HG02943 (cell line): ENCODE results near the gene ELOA2.
"Not testable (repeated sequence)": the region's sequence is repeated elsewhere in the genome, so short reads cannot be mapped to it uniquely, and the experiment has no call there.

Source experiments
- ATAC-seq: cut with Tn5 transposase; IDR thresholded peaks from one replicate; pipeline ENCODE4 v1.9.1; 2021; ENCODE audit warnings: mild to moderate bottlenecking, low read depth, moderate library complexity; ENCODE audit not compliant: unreplicated experiment

Gene ELOA2, protein sequence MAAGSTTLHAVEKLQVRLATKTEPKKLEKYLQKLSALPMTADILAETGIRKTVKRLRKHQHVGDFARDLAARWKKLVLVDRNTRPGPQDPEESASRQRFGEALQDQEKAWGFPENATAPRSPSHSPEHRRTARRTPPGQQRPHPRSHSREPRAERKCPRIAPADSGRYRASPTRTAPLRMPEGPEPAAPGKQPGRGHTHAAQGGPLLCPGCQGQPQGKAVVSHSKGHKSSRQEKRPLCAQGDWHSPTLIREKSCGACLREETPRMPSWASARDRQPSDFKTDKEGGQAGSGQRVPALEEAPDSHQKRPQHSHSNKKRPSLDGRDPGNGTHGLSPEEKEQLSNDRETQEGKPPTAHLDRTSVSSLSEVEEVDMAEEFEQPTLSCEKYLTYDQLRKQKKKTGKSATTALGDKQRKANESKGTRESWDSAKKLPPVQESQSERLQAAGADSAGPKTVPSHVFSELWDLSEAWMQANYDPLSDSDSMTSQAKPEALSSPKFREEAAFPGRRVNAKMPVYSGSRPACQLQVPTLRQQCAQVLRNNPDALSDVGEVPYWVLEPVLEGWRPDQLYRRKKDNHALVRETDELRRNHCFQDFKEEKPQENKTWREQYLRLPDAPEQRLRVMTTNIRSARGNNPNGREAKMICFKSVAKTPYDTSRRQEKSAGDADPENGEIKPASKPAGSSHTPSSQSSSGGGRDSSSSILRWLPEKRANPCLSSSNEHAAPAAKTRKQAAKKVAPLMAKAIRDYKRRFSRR

DNA sequence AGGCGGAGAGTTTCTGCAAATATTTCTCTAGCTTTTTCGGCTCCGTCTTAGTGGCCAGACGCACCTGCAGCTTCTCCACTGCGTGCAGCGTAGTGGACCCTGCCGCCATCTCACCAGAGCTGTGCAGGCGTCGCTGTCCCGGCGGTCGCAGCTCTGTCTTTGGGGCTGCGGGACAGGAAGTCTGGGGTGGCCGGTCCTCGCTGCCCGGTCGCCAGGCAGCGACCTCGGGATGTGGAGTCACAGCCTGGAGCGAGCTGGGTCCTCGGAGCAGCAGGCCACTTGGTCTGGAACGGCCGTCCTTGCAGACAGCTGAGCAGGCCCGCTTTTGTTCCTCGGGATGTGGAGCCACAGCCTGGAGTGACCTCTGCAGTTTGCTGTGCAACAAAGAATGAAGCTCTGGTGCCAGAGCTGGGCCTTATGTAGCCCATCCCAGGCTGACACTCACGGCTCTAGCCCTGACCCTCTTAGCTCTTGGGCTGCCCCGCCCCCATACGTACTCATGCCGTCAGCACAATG lies at the start of gene ELOA2:
ELOA2 (minus strand) TSS at position 466 of the 516 bp plus-strand sequence; CDS start at position 109, 357 bp downstream.
- no peak for ATAC-seq

DNA sequence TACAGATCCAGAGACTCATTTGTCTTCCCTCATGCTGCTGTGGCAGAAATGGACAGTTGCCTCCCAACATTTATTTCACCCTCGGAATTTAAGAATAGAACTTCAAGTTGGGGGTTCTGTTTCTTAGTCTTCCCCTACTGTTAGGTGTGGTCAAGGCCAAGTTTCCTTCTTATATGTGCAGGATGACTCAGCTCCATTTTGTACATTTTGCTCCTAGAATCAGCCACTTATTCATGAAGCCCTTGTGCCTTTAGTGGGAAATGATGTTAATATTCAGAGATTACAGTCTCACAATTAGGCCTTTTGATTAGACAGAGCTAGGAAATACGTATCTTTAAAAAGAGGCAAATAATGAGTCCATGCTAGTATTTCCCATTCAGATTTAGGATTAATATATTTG lies 46.2 kb upstream of the ELOA2 start:
- no peak for ATAC-seq

DNA sequence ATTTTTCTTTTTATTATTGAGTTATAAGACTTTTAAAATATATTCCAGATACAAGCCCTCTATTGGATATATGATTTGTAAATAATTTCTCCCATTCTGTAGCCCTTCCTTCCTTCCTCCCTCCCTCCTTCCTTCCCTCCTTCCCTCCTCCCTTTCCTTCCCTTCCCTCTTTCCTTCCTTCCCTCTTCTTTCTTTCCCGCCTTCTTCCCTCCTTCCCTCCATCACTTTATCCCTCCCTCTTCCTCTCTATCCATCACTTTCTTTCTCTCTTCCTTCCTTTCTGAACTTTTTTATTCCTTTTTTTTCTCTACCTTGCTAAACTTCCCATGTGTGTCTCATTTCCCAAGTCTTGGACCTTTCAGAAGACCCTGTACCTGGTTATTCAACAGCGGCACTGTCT lies 45.5 kb upstream of the ELOA2 start:
- ATAC-seq: no peak

DNA sequence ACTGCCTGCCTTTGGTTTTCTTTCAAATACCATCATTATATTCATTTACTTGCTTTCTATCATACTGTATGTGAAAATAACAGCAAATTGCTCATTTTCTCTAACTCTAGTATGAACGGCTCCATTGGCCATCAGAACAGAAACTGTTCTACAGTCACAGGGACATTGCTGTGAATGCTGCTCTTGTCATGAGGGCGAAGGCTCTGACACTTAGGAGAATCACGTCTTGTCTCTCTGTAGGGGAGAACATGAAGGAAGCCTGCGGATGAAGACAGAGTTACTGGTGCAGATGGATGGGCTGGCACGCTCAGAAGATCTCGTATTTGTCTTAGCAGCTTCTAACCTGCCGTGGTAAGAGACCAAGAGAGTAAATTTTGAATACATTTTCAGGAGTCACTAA lies 41.7 kb upstream of the ELOA2 start:
- no peak for ATAC-seq

DNA sequence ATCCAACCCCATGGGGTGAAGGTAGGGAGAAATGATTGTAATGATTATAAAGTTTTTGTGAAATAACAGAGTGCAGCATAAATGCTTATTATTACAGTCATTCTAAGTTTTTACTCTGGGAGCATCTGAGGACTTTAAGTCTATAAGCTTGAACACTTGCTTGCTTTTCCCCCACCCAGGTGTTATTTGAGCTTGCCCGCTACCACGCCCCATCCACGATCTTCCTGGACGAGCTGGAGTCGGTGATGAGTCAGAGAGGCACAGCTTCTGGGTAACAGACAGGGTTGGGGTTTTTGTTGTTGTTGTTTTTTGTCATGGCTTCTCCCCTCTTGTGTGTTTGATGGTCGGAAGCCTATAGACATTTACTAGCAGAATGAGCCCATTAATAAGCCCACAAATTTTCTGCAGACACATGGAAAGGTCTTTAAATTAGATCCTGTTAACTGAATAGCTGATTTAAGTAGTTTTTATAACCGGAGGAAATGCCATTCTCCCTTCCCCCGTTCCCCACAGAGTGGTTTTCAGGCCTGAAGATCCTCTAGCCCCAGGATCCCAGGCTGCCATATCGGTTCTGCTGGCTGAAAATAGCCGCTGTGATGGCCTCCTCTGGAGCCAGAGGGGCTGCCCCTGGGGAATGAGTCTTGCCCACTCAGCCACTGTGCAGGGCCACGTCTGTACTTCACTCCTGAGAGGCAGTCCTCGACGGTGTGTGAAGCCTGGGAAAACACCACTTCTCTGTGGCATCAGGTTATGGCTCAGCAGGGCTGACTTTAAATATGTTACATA lies 39.9 kb upstream of the ELOA2 start:
- ATAC-seq: no peak

DNA sequence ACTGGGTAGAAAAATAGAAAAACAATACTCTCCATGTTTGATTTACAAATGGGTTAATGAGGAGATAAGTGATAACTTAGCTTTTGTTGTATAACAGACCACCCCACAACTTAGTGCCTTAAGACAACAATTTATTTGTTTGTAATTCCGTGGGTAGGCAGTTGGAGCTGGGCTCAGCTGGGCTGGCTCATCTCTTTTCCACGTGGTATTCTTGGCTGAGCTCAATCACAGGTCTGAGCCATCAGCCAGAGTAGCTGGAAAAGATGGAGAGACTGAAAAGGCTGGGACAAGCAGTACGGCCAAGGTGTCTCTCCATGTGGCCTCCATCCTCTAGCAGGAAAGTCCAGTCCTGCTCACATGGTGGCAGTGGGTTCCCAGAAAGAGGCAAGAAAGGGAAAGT lies 32.2 kb upstream of the ELOA2 start:
- no peak for ATAC-seq

DNA sequence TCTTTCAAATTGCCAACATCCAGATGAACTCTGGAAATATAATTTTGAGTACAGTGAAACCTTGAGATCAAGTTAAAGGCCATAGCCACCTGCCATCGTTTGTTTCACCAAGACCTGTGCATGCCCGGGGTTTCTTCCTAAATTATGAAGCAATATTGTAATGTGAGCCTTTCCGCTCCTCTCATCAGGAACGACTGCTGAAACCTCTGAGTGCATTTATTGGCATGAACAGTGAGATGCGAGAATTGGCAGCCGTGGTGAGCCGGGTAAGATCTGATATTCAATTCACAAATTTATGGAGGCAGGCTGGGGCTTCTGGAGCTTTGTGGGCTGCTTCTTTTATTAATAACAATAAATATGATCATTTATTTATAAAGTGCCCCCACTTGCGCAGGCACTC lies 27.7 kb upstream of the ELOA2 start:
- no peak for ATAC-seq

DNA sequence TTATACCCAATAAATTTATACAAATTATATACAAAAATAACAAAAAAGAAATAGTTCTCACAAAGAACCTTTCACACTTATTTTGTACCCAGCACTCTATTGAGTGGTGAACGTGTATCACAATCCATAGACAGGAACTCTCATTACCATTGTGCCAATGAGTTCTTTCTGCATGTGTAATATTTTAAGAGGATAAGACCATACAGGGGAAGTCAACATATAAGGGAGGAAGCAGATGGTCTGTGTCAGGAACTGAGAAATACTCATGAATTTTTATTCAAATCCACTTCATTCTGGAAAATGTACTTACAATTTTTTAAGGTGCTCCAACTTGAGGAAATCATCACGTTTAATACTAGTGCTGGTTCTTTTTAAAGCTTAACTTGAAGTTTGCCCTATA lies 27.1 kb upstream of the ELOA2 start:
- ATAC-seq: no peak

DNA sequence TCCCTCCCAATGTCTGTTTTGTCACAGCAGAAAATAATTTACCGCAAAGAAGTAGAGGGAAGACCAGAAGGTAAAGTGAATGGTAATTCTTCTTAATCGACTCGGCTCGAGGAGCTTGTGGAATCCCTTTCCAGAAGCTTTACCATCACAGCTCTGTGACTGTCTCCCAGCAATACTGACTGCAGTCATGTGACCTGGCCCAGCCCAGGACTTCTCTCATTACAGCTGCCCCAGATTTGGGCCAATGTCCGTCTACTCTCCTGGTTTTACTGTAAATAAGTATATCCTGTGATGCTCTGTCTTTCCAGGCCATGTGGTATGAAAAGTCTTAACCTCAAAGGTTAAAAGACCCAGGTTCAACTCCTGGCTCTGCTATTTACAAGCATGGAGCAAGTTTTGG lies 18.9 kb upstream of the ELOA2 start:
- no peak for ATAC-seq

DNA sequence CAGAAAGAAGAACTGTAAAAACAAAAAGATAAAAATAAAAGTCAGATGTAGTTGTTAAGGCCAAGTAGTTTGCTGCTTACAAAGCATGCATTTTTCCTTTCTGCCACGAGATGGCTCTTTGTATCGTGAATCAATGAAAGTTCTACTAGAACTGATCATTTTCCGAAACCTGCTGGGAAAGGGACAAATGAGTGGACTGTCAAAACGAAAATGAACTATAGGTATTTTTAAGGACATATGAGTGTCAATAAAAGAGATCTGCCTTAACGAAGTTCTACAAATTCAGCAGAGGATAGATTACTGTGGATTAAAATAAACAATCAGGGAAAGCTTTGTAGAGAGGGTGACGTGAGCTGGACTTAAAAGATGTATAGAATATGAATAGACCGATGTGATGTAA lies 15.0 kb upstream of the ELOA2 start:
- no peak for ATAC-seq

DNA sequence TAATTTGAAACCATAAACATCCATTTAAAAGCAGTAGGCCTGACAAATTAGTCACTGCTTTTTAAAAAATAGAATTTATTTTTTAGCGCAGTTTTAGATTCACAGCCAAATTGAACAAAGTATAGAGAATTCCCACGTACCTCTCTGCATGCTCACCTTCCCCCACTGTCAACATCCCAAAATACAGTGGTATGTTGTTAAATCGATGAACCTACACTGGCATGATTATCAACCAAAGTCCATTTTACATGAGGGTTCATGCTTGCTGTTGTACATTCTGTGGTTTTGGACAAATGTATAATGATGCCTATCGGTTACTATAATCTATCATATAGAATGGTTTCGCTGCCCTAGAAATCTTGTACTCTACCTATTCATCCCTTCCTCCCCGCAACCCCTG lies 5.6 kb upstream of the ELOA2 start:
- ATAC-seq: no peak

DNA sequence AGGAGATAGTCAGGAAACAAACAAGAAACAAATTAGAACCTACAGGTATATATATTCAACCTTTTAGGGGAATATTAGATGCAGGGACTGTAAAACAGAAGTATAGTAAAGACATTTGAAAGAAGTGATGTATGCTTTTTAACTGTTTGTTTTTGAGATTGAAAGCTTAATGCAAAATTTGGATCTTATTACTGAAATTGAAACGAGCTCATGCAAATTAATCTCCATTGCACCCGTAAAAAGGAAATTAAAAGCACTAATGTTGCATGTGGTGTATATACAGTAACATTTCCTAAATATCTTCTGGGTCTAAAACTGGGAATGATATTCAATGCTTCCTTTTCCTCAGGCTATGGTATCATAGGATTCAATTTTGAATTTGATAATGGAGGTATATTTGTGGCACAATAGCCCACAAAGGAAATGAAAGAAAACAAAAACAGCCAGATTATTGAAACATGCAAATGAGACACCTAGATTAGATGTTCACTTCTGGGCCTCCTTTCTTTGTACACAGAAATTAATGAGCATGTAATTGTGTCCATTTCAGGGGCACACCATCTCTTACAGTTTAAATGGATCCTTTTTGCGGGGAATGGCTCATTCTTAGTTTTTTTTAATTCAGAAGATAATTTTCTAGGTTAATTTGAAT lies 1.6 kb upstream of the ELOA2 start:
- no peak for ATAC-seq

DNA sequence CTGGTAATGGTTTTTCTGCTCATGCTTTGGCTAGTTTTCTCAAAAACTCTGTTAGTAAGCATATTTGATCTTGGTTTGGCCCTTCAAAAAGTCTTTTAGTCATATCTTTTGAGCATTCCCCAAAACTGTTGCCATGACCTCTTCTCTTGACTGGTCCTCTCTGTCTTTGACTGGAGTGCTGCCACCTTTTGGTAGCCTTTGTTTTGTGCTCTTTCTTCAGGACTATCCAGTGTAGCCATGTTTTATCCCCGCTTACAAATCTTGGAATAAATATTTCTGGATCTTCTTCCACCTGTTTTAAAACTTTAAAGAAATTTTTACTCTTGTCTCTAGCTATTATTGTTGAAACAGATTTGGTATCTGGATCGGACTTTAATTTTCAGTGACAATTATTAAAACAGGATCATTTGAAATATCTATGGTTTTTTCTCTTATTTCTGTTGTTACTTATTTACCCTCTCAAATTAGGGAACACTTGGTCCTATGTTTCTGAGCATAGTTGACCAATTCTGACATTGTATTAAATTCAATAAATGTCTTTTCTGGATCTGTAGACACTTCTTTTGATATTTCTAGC lies 965 bp upstream of the ELOA2 start:
- no peak for ATAC-seq

DNA sequence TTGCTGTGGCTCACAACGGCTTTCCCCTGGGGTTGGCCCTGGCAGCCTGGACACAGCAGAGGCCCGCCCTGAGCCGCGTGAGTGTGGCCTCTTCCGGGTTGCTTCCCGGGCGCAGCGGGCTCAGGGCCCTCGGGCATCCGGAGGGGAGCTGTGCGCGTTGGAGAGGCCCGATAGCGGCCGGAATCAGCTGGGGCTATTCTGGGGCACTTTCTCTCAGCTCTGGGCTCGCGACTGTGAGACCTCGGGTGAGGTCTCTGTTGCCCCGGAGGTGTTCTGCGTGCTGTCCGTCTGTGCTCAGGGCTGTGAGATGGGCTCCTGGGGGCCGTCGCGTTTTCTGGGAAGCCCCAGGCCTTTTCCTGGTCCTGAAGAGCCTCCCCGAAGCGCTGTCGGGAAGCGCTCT lies 830 bp downstream of the ELOA2 start:
- ATAC-seq: not testable (repeated sequence)

DNA sequence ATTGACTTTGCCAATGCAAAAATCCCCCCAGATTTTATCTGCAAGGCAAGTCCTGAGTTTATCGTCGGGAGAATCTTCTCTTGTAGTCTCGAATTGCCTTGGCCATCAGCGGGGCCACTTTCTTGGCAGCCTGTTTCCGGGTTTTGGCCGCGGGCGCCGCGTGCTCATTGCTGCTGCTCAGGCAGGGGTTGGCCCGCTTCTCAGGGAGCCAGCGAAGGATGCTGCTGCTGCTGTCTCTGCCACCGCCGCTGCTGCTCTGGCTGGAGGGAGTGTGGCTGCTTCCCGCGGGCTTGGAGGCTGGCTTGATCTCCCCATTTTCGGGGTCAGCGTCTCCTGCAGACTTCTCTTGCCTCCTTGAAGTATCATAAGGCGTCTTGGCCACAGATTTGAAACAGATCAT lies 2.5 kb downstream of the ELOA2 start:
- no peak for ATAC-seq

DNA sequence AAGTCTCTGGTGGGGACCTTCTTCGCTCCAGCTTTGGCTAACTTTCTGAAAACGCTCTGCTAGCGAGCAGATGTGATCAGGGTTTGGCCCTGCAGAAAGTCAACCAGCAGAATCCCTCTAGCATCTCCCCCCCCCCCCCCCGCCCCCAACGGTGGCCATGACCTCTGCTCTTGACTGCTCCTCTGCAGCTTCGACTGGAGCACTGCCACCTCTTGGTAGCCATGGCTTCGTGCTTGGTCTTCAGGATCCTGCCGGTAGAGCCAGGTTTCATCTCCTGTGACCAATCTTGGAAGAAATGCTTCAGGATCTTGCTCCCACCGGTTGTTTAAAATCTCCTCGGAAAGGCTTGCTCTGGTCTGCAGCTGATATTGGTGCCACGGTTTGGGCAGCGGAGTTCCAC lies 4.5 kb downstream of the ELOA2 start:
- not testable (repeated sequence) for ATAC-seq

DNA sequence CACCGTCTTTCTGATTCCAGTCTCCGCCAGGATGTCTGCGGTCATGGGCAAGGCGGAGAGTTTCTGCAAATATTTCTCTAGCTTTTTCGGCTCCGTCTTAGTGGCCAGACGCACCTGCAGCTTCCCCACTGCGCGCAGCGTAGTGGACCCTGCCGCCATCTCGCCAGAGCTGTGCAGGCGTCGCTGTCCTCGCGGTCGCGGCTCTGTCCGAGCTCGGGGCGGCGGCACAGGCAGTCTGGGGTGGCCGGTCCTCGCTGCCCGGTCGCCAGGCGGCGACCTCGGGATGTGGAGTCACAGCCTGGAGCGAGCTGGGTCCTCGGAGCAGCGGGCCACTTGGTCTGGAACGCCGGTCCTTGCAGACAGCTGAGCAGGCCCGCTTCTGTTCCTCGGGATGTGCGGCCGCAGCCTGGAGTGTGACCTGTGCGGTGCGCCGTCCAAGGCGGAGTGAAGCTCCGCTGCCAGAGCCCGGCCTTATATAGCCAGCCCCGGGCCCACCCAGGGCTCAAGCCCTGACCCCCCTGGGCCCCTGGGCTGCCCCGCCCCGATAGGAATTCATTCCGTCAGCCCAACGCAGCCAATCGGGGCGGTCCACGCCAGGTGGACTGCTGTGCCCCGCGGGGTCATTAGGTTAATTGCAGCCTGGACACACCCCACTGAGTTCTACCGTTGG lies 5.6 kb downstream of the ELOA2 start:
- not testable (repeated sequence) for ATAC-seq

DNA sequence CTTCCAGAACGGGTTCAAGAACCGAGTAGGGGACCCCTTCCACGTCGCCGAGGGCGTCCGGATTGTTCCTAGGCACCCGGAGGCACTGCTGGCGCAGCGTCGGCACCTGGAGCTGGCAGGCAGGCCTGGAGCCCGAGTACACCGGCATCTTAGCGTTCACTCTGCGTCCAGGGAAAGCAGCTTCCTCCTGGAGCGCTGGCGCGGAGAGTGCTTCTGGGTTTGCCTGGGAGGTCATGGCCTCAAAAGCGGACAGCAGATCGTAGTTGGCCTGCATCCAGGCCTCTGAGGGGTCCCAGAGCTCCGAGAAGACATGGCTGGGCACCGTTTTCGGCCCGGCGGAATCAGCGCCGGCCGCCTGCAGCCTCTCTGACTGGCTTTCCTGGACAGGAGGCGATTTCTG lies 6.7 kb downstream of the ELOA2 start:
- not testable (repeated sequence) for ATAC-seq

DNA sequence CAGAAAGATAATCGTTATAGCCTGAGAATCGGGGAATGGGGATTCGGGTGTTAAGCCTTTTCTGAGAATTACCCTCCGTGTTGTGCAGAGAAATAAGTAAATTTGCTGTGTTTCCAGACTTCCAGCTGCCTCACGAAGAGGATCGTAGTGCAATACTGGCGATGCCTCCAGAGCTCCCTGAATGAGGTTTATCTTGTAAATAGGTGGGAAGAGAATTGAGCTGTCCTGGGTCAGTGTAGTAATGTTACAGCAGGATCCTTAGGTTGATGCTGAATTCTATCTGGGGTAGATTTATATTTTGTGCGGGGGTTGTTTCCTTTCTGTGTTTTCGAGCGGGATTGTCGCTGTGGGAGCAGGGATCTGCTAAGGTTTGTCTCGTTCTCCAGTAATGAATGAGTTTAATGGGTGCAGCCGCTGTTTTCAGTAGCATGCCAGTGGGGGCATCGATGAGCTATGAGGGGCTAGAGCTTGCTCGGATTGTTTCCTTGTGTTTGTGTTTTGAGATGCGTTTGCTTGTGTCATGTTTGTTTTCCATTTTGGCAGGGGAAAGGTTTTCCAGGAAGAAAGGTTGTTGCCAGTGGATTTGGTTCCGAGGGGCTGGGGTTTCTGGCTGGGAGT lies 9.8 kb downstream of the ELOA2 start:
- not testable (repeated sequence) for ATAC-seq
